Naive B cell (primary cell): ENCODE measurements around the gene CGB7. TPM values are rescaled to one million over a fixed set of nuclear protein-coding genes. Genes with fewer than 3 reads are reported as not detected.
A peak's percentile ranks its signal among the peaks of the same experiment; 100 is the strongest.
"Not testable (repeated sequence)": the region's sequence is repeated elsewhere in the genome, so short reads cannot be mapped to it uniquely, and the experiment has no call there.

Source experiments
- ATAC-seq, 2 donors: fragments of 150-1000 bp; cut with Tn5 transposase; 2 replicates each; pipeline ENCODE4 v1.10.0; 2021; ENCODE audit warnings: low read depth in 2 of 2, mild to moderate bottlenecking in 2 of 2, moderate library complexity in 2 of 2
- DNase-seq: peaks from one replicate; pipeline ENCODE4 v3.0.0; 2022
- H3K27ac Mint-ChIP-seq, 6 donors: one replicate each; pipeline ENCODE4 v1.8.0; 2020 to 2022; ENCODE audit warnings: mild to moderate bottlenecking in 6 of 6, mixed read lengths in 6 of 6, moderate library complexity in 5 of 6, inconsistent platforms in 2 of 6
- H3K27me3 Mint-ChIP-seq, 3 donors: one replicate each; pipeline ENCODE4 v1.8.0; 2021 to 2022; ENCODE audit warnings: mixed read lengths in 3 of 3, mild to moderate bottlenecking in 1 of 3
- H3K36me3 Mint-ChIP-seq, 2 donors: one replicate each; pipeline ENCODE4 v1.8.0; 2020 to 2022; ENCODE audit warnings: mixed read lengths in 2 of 2, inconsistent platforms in 1 of 2, mild to moderate bottlenecking in 1 of 2
- H3K4me1 Mint-ChIP-seq, 3 donors: one replicate each; pipeline ENCODE4 v1.8.0; 2020 to 2022; ENCODE audit warnings: mixed read lengths in 3 of 3, inconsistent platforms in 1 of 3, mild to moderate bottlenecking in 1 of 3, moderate library complexity in 1 of 3
- H3K4me3 Mint-ChIP-seq, 8 donors: one replicate each; pipeline ENCODE4 v1.8.0; 2020 to 2022; ENCODE audit warnings: mild to moderate bottlenecking in 8 of 8, mixed read lengths in 8 of 8, moderate library complexity in 8 of 8, inconsistent platforms in 2 of 8
- H3K9me3 Mint-ChIP-seq, 7 donors: one replicate each; pipeline ENCODE4 v1.8.0; 2020 to 2022; ENCODE audit warnings: mixed read lengths in 7 of 7, mild to moderate bottlenecking in 5 of 7, inconsistent platforms in 2 of 7, moderate library complexity in 1 of 7
- polyA plus RNA-seq, 6 donors: library from polyadenylated mRNA; unstranded; fragments of 300-500 nt; fragmentation: Illumina TruSeq; gene quantifications; one replicate each; pipeline ENCODE4 v1.2.3, GENCODE V29; 2021; ENCODE audit warnings: low read depth in 6 of 6

Gene CGB7
- polyA plus RNA-seq, 6 donors from 2014 or later, result not detected

GRCh38 chr19:49067554-49067953, 10.0 kb upstream of the CGB7 start:
- Mint-ChIP-seq H3K4me1 (peaks cover under 1 to 16% (median 7%) of the 10 kb centered on the region in 3 donors), H3K36me3 (peaks cover 4 to 24% of the 10 kb centered on the region in 2 donors), H3K4me3 (no peak overlapping the region), H3K9me3 (peaks cover 0 to 13% (median 5%) of the 10 kb centered on the region in 7 donors), H3K27ac (no peak overlapping the region), H3K27me3 (peaks cover 52 to 81% (median 55%) of the 10 kb centered on the region in 3 donors)
- no peak for ATAC-seq
- DNase-seq, result no peak

GRCh38 chr19:49065905-49066512, 8.5 kb upstream of the CGB7 start:
- peaks cover 48 to 80% (median 61%) of the 10 kb centered on the region in 3 donors for H3K27me3 Mint-ChIP-seq
- H3K4me3 Mint-ChIP-seq, result peak overlapping the region in 2 of 8 donors; percentile 8 to 74
- peaks cover 0 to 13% (median 5%) of the 10 kb centered on the region in 7 donors for H3K9me3 Mint-ChIP-seq
- peaks cover 4 to 22% of the 10 kb centered on the region in 2 donors for H3K36me3 Mint-ChIP-seq
- H3K4me1 Mint-ChIP-seq, result peaks cover 0 to 12% (median 6%) of the 10 kb centered on the region in 3 donors
- DNase-seq, result no peak
- H3K27ac Mint-ChIP-seq, result peak overlapping the region in 1 of 6 donors; percentile 70
- ATAC-seq, result no peak

GRCh38 chr19:49064768-49065611, 7.4 kb upstream of the CGB7 start, which contains the start of gene NTF4:
Gene NTF4, minus strand, starts transcription at chr19:49064818. Its CDS starts 2,821 bp downstream, at chr19:49061997.
- Mint-ChIP-seq H3K4me1 (peaks cover 0 to 12% (median 6%) of the 10 kb centered on the region in 3 donors), H3K27ac (peak within 1 kb of the TSS in 1 of 6 donors; percentile 70), H3K36me3 (peaks cover 4 to 15% of the 10 kb centered on the region in 2 donors), H3K4me3 (peak within 1 kb of the TSS in 6 of 8 donors; percentile 3 to 59 (median 10)), H3K9me3 (peaks cover 0 to 7% (median 5%) of the 10 kb centered on the region in 7 donors), H3K27me3 (peaks cover 44 to 77% (median 59%) of the 10 kb centered on the region in 3 donors)
- no peak for DNase-seq
- peak in 1 of 2 donors; percentile 33 for ATAC-seq

- H3K36me3 Mint-ChIP-seq, result peaks cover 4 to 14% of the 10 kb centered on the region in 2 donors
- H3K27me3 Mint-ChIP-seq, result peaks cover 42 to 74% (median 56%) of the 10 kb centered on the region in 3 donors
- peaks cover 0 to 12% (median 6%) of the 10 kb centered on the region in 3 donors for H3K4me1 Mint-ChIP-seq
- peak overlapping the region in 4 of 8 donors; percentile 3 to 59 (median 14) for H3K4me3 Mint-ChIP-seq
- no peak overlapping the region for H3K27ac Mint-ChIP-seq
- ATAC-seq (no peak), DNase-seq (no peak)
- peaks cover 0 to 4% (median under 1%) of the 10 kb centered on the region in 7 donors for H3K9me3 Mint-ChIP-seq
These were observed 6.6 kb upstream of the CGB7 start for GRCh38 chr19:49064029-49064629.

GRCh38 chr19:49061445-49061844, 3.9 kb upstream of the CGB7 start:
- ATAC-seq (no peak), DNase-seq (no peak)
- Mint-ChIP-seq H3K9me3 (peaks cover 0 to 4% (median 0%) of the 10 kb centered on the region in 7 donors), H3K36me3 (peaks cover 0 to 13% of the 10 kb centered on the region in 2 donors), H3K27ac (peak overlapping the region in 1 of 6 donors; percentile 33), H3K4me1 (peaks cover 18 to 29% (median 22%) of the 10 kb centered on the region in 3 donors), H3K27me3 (peaks cover 39 to 81% (median 60%) of the 10 kb centered on the region in 3 donors), H3K4me3 (no peak overlapping the region)

- peaks cover 0 to 4% (median 0%) of the 10 kb centered on the region in 7 donors for H3K9me3 Mint-ChIP-seq
- peak overlapping the region in 3 of 8 donors; percentile 1 to 63 (median 55) for H3K4me3 Mint-ChIP-seq
- H3K36me3 Mint-ChIP-seq, result peaks cover 0 to 13% of the 10 kb centered on the region in 2 donors
- DNase-seq (no peak), ATAC-seq (no peak)
- peaks cover 18 to 32% (median 27%) of the 10 kb centered on the region in 3 donors for H3K4me1 Mint-ChIP-seq
- peak overlapping the region in 1 of 6 donors; percentile 33 for H3K27ac Mint-ChIP-seq
- H3K27me3 Mint-ChIP-seq, result peaks cover 34 to 81% (median 56%) of the 10 kb centered on the region in 3 donors
These were observed 3.5 kb upstream of the CGB7 start for GRCh38 chr19:49061000-49061399.

GRCh38 chr19:49059053-49059452, 1.5 kb upstream of the CGB7 start:
- Mint-ChIP-seq H3K4me3 (peak overlapping the region in 2 of 8 donors; percentile 4 to 74), H3K27ac (no peak overlapping the region)

GRCh38 chr19:49058562-49058961, 1.0 kb upstream of the CGB7 start:
- Mint-ChIP-seq H3K9me3 (peaks cover 0 to 4% (median 0%) of the 10 kb centered on the region in 7 donors), H3K4me3 (peak overlapping the region in 3 of 8 donors; percentile 83 to 90 (median 90)), H3K27me3 (peaks cover 28 to 80% (median 59%) of the 10 kb centered on the region in 3 donors), H3K36me3 (peaks cover 0 to 13% of the 10 kb centered on the region in 2 donors), H3K4me1 (peaks cover 18 to 22% (median 22%) of the 10 kb centered on the region in 3 donors), H3K27ac (no peak overlapping the region)
- ATAC-seq, result no peak
- no peak for DNase-seq

More at GRCh38 chr19:49059053-49059452, 1.5 kb upstream of the CGB7 start:
- H3K27me3 Mint-ChIP-seq, result peaks cover 28 to 82% (median 54%) of the 10 kb centered on the region in 3 donors
- DNase-seq, result no peak
- peaks cover 0 to 4% (median 0%) of the 10 kb centered on the region in 7 donors for H3K9me3 Mint-ChIP-seq
- no peak for ATAC-seq
- peaks cover 0 to 13% of the 10 kb centered on the region in 2 donors for H3K36me3 Mint-ChIP-seq
- peaks cover 18 to 22% (median 22%) of the 10 kb centered on the region in 3 donors for H3K4me1 Mint-ChIP-seq

- DNase-seq, H3K9me3 Mint-ChIP-seq, ATAC-seq: not testable (repeated sequence)
- Mint-ChIP-seq H3K27ac (peak overlapping the region in 3 of 6 donors; percentile 15 to 70 (median 52)), H3K4me1 (peaks cover 18 to 22% (median 22%) of the 10 kb centered on the region in 3 donors), H3K36me3 (peaks cover 0 to 13% of the 10 kb centered on the region in 2 donors), H3K27me3 (peaks cover 28 to 78% (median 61%) of the 10 kb centered on the region in 3 donors), H3K4me3 (peak overlapping the region; percentile 67 to 97 (median 90))
These were observed 500 bp downstream of the CGB7 start for GRCh38 chr19:49056902-49057596.

GRCh38 chr19:49056101-49056901, 1.2 kb downstream of the CGB7 start:
- Mint-ChIP-seq H3K4me1 (peaks cover 18 to 22% (median 22%) of the 10 kb centered on the region in 3 donors), H3K27ac (no peak overlapping the region), H3K36me3 (peaks cover 0 to 13% of the 10 kb centered on the region in 2 donors), H3K27me3 (peaks cover 28 to 70% (median 56%) of the 10 kb centered on the region in 3 donors), H3K9me3 (peaks cover 0 to 4% (median 0%) of the 10 kb centered on the region in 7 donors), H3K4me3 (peak overlapping the region; percentile 67 to 97 (median 90))
- DNase-seq, result peak; percentile 54
- ATAC-seq, result peak; percentile 74 to 81

- H3K9me3 Mint-ChIP-seq, H3K36me3 Mint-ChIP-seq, DNase-seq, H3K4me3 Mint-ChIP-seq, H3K4me1 Mint-ChIP-seq, ATAC-seq: not testable (repeated sequence)
- peak overlapping the region in 1 of 6 donors; percentile 88 for H3K27ac Mint-ChIP-seq
- H3K27me3 Mint-ChIP-seq, result peaks cover 5 to 27% (median 22%) of the 10 kb centered on the region in 3 donors
These were observed 7.0 kb downstream of the CGB7 start for GRCh38 chr19:49050376-49051033.
